Activated naive CD8-positive, alpha-beta T cell treated with anti-CD3 and anti-CD28 coated beads, Interleukin-2, amount 50 U/mL, for 24 hours (primary cell): ENCODE measurements around the gene EML6.
"Not testable (repeated sequence)": the region's sequence is repeated elsewhere in the genome, so short reads cannot be mapped to it uniquely, and the experiment has no call there.

Source experiments
- ATAC-seq: fragments of 150-1000 bp; cut with Tn5 transposase; one replicate; pipeline ENCODE4 v1.10.0; 2021
- DNase-seq: peaks from one replicate; pipeline ENCODE4 v3.0.0; 2021
- H3K27ac Mint-ChIP-seq: one replicate; pipeline ENCODE4 v1.8.0; 2021; ENCODE audit warnings: mild to moderate bottlenecking, mixed read lengths
- H3K27me3 Mint-ChIP-seq: one replicate; pipeline ENCODE4 v1.8.0; 2021; ENCODE audit warnings: mixed read lengths
- H3K36me3 Mint-ChIP-seq: one replicate; pipeline ENCODE4 v1.8.0; 2021; ENCODE audit warnings: low read depth, mixed read lengths
- H3K4me1 Mint-ChIP-seq: one replicate; pipeline ENCODE4 v1.8.0; 2021; ENCODE audit warnings: mixed read lengths
- H3K4me3 Mint-ChIP-seq: one replicate; pipeline ENCODE4 v1.8.0; 2021; ENCODE audit warnings: mild to moderate bottlenecking, moderate library complexity, mixed read lengths
- H3K9me3 Mint-ChIP-seq: one replicate; pipeline ENCODE4 v1.8.0; 2021; ENCODE audit warnings: mixed read lengths

The EML6 gene

DNA sequence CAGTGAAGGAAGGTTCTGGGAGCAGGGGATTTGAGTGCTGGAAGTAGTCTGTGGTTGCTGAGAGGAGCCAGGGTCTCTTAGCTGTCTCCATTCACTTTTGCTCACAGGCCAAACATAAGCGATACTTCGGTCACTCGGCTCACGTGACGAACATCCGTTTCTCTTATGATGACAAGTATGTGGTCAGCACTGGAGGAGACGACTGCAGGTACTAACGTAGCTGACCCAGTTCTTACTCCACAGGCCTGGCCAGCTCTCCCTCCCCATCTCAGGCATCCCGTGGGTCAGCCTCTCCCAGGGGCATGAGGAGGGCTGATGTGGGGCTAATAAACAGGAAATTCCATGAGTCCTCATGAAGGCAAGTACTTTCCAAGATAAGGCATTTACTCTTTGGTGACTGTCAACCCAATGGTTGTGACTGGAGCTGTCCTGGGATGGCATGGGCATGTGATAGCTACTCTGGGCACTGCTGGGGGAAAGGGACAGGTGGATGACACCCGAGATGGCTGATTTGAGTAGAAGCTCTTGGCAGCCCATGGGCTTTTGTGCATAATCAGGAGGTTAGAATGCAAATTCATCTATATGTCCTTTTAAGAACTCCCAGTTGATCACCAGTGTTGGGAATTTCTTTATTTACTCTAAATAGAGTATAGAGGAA lies 245.2 kb downstream of the EML6 start:
- Mint-ChIP-seq H3K4me1 (peaks cover 21% of the 10 kb centered on the region), H3K4me3 (no peak overlapping the region), H3K36me3 (peaks cover 18% of the 10 kb centered on the region), H3K27ac (no peak overlapping the region), H3K27me3 (no peaks in the 10 kb centered on the region), H3K9me3 (no peaks in the 10 kb centered on the region)
- no peak for DNase-seq
- ATAC-seq, result no peak

DNA sequence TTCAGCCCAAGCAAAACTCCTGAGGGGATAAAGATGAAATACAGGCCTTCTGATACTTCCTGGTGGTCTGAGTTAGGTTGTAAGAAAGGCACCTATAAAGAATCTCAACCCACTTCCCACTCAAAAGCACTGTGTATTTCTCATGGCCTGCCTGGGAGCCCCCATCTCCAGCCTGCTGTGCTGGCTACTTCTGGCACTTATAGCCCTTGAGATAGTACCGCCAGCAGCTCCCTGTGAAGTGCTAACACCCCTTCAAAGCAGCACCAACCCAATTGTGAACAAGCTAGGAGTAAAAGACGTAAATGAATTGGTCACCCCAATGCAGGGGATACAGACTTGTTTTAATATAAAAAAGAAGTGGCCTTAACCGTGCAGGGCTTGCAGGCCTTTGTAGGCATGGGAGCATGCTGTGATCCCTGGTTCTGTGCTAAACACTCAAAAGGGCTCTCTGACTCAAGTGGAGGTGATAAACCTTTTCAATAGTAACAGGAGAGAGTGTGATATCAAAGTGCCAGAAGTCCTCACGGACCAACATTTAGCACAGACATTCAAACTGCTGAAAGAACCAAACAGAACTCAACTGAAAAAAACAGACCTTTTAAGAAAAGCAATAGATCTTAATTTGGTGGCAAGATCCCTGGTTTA lies 246.0 kb downstream of the EML6 start:
- Mint-ChIP-seq H3K27me3 (no peaks in the 10 kb centered on the region), H3K9me3 (no peaks in the 10 kb centered on the region), H3K27ac (no peak overlapping the region), H3K36me3 (peaks cover 18% of the 10 kb centered on the region), H3K4me3 (no peak overlapping the region), H3K4me1 (peaks cover 21% of the 10 kb centered on the region)
- DNase-seq (no peak), ATAC-seq (no peak)

GRCh38 chr2:54969940-54970338 lies 246.5 kb downstream of the EML6 start:
- Mint-ChIP-seq H3K4me3 (no peak overlapping the region), H3K27me3 (no peaks in the 10 kb centered on the region), H3K9me3 (no peaks in the 10 kb centered on the region), H3K4me1 (peaks cover 20% of the 10 kb centered on the region), H3K36me3 (peaks cover 19% of the 10 kb centered on the region), H3K27ac (no peak overlapping the region)
- ATAC-seq (no peak), DNase-seq (no peak)

GRCh38 chr2:54975175-54975574 lies 251.7 kb downstream of the EML6 start:
- DNase-seq (no peak), ATAC-seq (no peak)
- no peaks in the 10 kb centered on the region for H3K9me3 Mint-ChIP-seq
- no peak overlapping the region for H3K27ac Mint-ChIP-seq
- H3K27me3 Mint-ChIP-seq, result no peaks in the 10 kb centered on the region
- H3K4me3 Mint-ChIP-seq, result no peak overlapping the region
- peaks cover 21% of the 10 kb centered on the region for H3K4me1 Mint-ChIP-seq
- peaks cover 13% of the 10 kb centered on the region for H3K36me3 Mint-ChIP-seq

GRCh38 chr2:54975598-54976492 lies 252.4 kb downstream of the EML6 start:
- no peaks in the 10 kb centered on the region for H3K9me3 Mint-ChIP-seq
- no peak overlapping the region for H3K4me3 Mint-ChIP-seq
- H3K27me3 Mint-ChIP-seq, result no peaks in the 10 kb centered on the region
- ATAC-seq (no peak), DNase-seq (no peak)
- no peak overlapping the region for H3K27ac Mint-ChIP-seq
- peaks cover 17% of the 10 kb centered on the region for H3K36me3 Mint-ChIP-seq
- peaks cover 26% of the 10 kb centered on the region for H3K4me1 Mint-ChIP-seq

DNA sequence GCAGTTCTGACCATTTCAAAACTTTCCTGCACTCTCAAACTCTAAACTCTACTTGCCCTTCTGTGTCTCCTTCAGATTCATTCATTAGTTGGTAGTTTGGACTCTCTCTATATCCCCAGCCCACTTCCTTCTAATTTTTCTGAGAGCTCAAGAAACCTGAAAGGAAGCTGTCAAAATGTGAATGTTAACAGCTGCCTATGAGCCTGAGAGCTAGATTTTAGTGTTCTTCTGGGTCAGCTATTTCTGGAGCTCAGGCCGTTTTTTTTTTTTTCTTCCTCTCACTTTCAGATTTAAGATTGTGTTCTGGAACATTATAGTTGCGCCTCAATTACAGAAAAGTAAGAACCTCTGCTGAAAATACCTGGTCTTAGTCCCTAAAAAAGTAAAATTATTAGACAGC lies 253.7 kb downstream of the EML6 start:
- no peaks in the 10 kb centered on the region for H3K9me3 Mint-ChIP-seq
- ATAC-seq (no peak), DNase-seq (no peak)
- peaks cover 25% of the 10 kb centered on the region for H3K4me1 Mint-ChIP-seq
- H3K27ac Mint-ChIP-seq, result no peak overlapping the region
- H3K4me3 Mint-ChIP-seq, result no peak overlapping the region
- peaks cover 14% of the 10 kb centered on the region for H3K36me3 Mint-ChIP-seq
- no peaks in the 10 kb centered on the region for H3K27me3 Mint-ChIP-seq

GRCh38 chr2:54979321-54980044 lies 256.0 kb downstream of the EML6 start:
- Mint-ChIP-seq H3K27ac (no peak overlapping the region), H3K9me3 (no peaks in the 10 kb centered on the region), H3K36me3 (peaks cover 15% of the 10 kb centered on the region), H3K4me1 (peaks cover 32% of the 10 kb centered on the region), H3K4me3 (no peak overlapping the region), H3K27me3 (no peaks in the 10 kb centered on the region)
- ATAC-seq (no peak), DNase-seq (no peak)

DNA sequence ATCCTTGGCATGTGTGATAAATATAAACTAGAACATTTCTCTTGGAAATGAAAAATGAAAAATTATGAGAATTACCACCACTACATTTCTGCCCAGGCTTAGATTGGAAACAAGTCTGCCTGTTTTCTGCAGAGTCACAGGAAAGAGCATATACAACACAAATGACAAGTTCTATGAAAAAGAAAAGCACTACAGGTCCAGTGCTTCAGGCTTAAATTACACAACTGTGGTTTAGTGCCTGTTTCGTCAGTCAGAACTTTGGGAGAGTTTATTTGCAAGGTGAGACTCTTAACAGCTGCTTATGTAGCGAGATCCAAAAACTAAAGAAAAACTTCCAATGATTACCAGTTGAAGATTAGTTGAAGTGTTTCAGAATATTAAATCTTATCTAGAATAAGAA lies 257.9 kb downstream of the EML6 start:
- peaks cover 38% of the 10 kb centered on the region for H3K4me1 Mint-ChIP-seq
- H3K4me3 Mint-ChIP-seq, result no peak overlapping the region
- ATAC-seq, result no peak
- no peak for DNase-seq
- no peaks in the 10 kb centered on the region for H3K27me3 Mint-ChIP-seq
- H3K27ac Mint-ChIP-seq, result no peak overlapping the region
- peaks cover 22% of the 10 kb centered on the region for H3K36me3 Mint-ChIP-seq
- H3K9me3 Mint-ChIP-seq, result no peaks in the 10 kb centered on the region

- H3K9me3 Mint-ChIP-seq, result no peaks in the 10 kb centered on the region
- no peak overlapping the region for H3K27ac Mint-ChIP-seq
- H3K4me3 Mint-ChIP-seq, result no peak overlapping the region
- peaks cover 27% of the 10 kb centered on the region for H3K36me3 Mint-ChIP-seq
- ATAC-seq (no peak), DNase-seq (no peak)
- peaks cover 30% of the 10 kb centered on the region for H3K4me1 Mint-ChIP-seq
- H3K27me3 Mint-ChIP-seq, result no peaks in the 10 kb centered on the region
These were observed 260.1 kb downstream of the EML6 start for GRCh38 chr2:54983345-54984220.

- no peak overlapping the region for H3K27ac Mint-ChIP-seq
- H3K4me3 Mint-ChIP-seq, result no peak overlapping the region
- peaks cover 27% of the 10 kb centered on the region for H3K36me3 Mint-ChIP-seq
- no peaks in the 10 kb centered on the region for H3K9me3 Mint-ChIP-seq
- H3K27me3 Mint-ChIP-seq, result no peaks in the 10 kb centered on the region
- no peak for ATAC-seq
- peaks cover 30% of the 10 kb centered on the region for H3K4me1 Mint-ChIP-seq
- DNase-seq, result no peak
These were observed 261.0 kb downstream of the EML6 start for GRCh38 chr2:54984476-54984875.

GRCh38 chr2:54986264-54986663 lies 262.8 kb downstream of the EML6 start:
- DNase-seq, result no peak
- no peak for ATAC-seq
- Mint-ChIP-seq H3K36me3 (peaks cover 23% of the 10 kb centered on the region), H3K27me3 (no peaks in the 10 kb centered on the region), H3K4me3 (no peak overlapping the region), H3K9me3 (no peaks in the 10 kb centered on the region), H3K4me1 (peaks cover 22% of the 10 kb centered on the region), H3K27ac (no peak overlapping the region)

- H3K27ac Mint-ChIP-seq, result no peak overlapping the region
- H3K27me3 Mint-ChIP-seq, result no peaks in the 10 kb centered on the region
- DNase-seq (no peak), ATAC-seq (no peak)
- peaks cover 17% of the 10 kb centered on the region for H3K36me3 Mint-ChIP-seq
- peaks cover 31% of the 10 kb centered on the region for H3K4me1 Mint-ChIP-seq
- no peak overlapping the region for H3K4me3 Mint-ChIP-seq
- H3K9me3 Mint-ChIP-seq, result no peaks in the 10 kb centered on the region
These were observed 265.1 kb downstream of the EML6 start for GRCh38 chr2:54988612-54989011.

- H3K4me3 Mint-ChIP-seq, H3K27ac Mint-ChIP-seq: not testable (repeated sequence)
- peaks cover 14% of the 10 kb centered on the region for H3K36me3 Mint-ChIP-seq
These were observed 267.2 kb downstream of the EML6 start for GRCh38 chr2:54990694-54991093.

DNA sequence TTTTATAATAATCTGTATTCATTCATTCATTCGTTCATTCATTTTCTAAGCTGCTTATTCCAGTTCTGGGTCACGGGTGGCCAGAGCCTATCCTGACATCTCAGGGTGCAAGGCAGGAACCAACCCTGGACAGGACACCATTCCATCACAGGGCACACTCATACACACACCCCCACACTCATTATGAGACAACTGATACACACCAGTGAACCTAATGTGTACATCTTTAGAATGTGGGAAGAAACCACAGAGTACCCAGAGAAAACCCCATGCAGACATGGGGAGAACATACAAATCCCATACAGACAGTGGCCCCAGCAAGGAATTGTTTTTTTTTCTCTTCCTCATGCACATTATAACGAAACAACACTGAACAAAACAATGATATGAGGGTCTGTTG lies 272.1 kb downstream of the EML6 start:
- H3K36me3 Mint-ChIP-seq, result peaks cover 1% of the 10 kb centered on the region
- peaks cover 71% of the 10 kb centered on the region for H3K4me1 Mint-ChIP-seq
- H3K27me3 Mint-ChIP-seq, result no peaks in the 10 kb centered on the region
- DNase-seq (no peak), ATAC-seq (peak; percentile 46)
- H3K9me3 Mint-ChIP-seq, result no peaks in the 10 kb centered on the region
- H3K27ac Mint-ChIP-seq, result no peak overlapping the region
- no peak overlapping the region for H3K4me3 Mint-ChIP-seq

More at GRCh38 chr2:54990694-54991093, 267.2 kb downstream of the EML6 start:
- not testable (repeated sequence) for H3K27me3 Mint-ChIP-seq, ATAC-seq, H3K9me3 Mint-ChIP-seq, DNase-seq
- H3K4me1 Mint-ChIP-seq, result peaks cover 34% of the 10 kb centered on the region
